Endodermal cell (in vitro differentiated cells): ENCODE measurements around the gene CNGB1. TPM values are rescaled to one million over a fixed set of nuclear protein-coding genes. Genes with fewer than 3 reads are reported as not detected.

ENCODE experiments used
- DNase-seq: peaks from one replicate; pipeline ENCODE4 v3.0.0-alpha.2; 2017
- H3K27ac ChIP-seq: 2 replicates; pipeline ENCODE4 v1.5.1; 2013; ENCODE audit warnings: mild to moderate bottlenecking, low read depth, low read length, moderate library complexity
- H3K27me3 ChIP-seq: 2 replicates; pipeline ENCODE4 v1.6.1; 2013; ENCODE audit warnings: mild to moderate bottlenecking, low read length, moderate library complexity; ENCODE audit not compliant: insufficient read depth, control insufficient read depth, poor library complexity, severe bottlenecking
- H3K36me3 ChIP-seq: 2 replicates; pipeline ENCODE4 v1.7.0; 2013; ENCODE audit warnings: mild to moderate bottlenecking, low read length, moderate library complexity; ENCODE audit not compliant: control insufficient read depth, insufficient read depth
- H3K4me1 ChIP-seq: one replicate; pipeline ENCODE4 v1.7.0; 2013; ENCODE audit warnings: low read length; ENCODE audit not compliant: control insufficient read depth, insufficient read depth
- H3K4me3 ChIP-seq: 2 replicates; pipeline ENCODE4 v1.5.1; 2013; ENCODE audit warnings: mild to moderate bottlenecking, low read length, moderate library complexity
- H3K9ac ChIP-seq: 2 replicates; pipeline ENCODE4 v1.6.1; 2013; ENCODE audit warnings: mild to moderate bottlenecking, low read length, moderate library complexity; ENCODE audit not compliant: poor library complexity, severe bottlenecking; ENCODE audit errors: extremely low read depth
- H3K9me3 ChIP-seq: 2 replicates; pipeline ENCODE4 v1.6.1; 2013; ENCODE audit warnings: mild to moderate bottlenecking, low read length, moderate library complexity; ENCODE audit not compliant: control insufficient read depth
- H3K27ac Mint-ChIP-seq: 2 replicates; pipeline ENCODE4 v1.8.0; 2020; ENCODE audit warnings: mixed read lengths
- H3K27me3 Mint-ChIP-seq: 2 replicates; pipeline ENCODE4 v1.8.0; 2021; ENCODE audit warnings: mild to moderate bottlenecking, mixed read lengths; ENCODE audit not compliant: insufficient read depth
- H3K36me3 Mint-ChIP-seq: 2 replicates; pipeline ENCODE4 v1.8.0; 2020; ENCODE audit warnings: low read depth, mixed read lengths
- H3K4me1 Mint-ChIP-seq: 2 replicates; pipeline ENCODE4 v1.8.0; 2020; ENCODE audit warnings: mixed read lengths
- H3K4me3 Mint-ChIP-seq: 2 replicates; pipeline ENCODE4 v1.8.0; 2020; ENCODE audit warnings: mild to moderate bottlenecking, moderate library complexity, mixed read lengths
- H3K9me3 Mint-ChIP-seq: 2 replicates; pipeline ENCODE4 v1.8.0; 2020; ENCODE audit warnings: mild to moderate bottlenecking, mixed read lengths
- CTCF ChIP-seq: fragments of 200-600 bp; sonication (generic); conservative IDR thresholded peaks from 2 replicates; pipeline ENCODE4 v1.5.0; 2021; ENCODE audit warnings: antibody characterized with exemption, mild to moderate bottlenecking
- WGBS, 2 experiments: methylation state at CpG; one replicate each; pipeline versions ENCODE4 v1.1.5 to v1.1.7; 2013; ENCODE audit warnings: missing lambda C conversion rate in 2 of 2, mixed read lengths in 1 of 2; ENCODE audit not compliant: insufficient coverage in 1 of 2, insufficient read length in 1 of 2; 5-methylcytosine and 5-hydroxymethylcytosine counted together
- total RNA-seq, 2 donors: library from RNA; stranded (reverse); fragmentation: NEBNext Ultra II Directional in 1 of 2; extraction: Animal tissue kit (Norgen Biotek cat#: 25700) in 1 of 2; gene quantifications; 2 replicates in 1 of 2; 3 replicates in 1 of 2; pipeline ENCODE4 v1.2.1, GENCODE V29; 2021

CNGB1 gene
- total RNA-seq, 2 donors from 2014 or later: 0.29 to 0.60 TPM

- 81 to 82% methylated on average over 3 to 8 of the region's 8 CpGs for WGBS, 2 experiments
- H3K36me3 Mint-ChIP-seq: no peaks in the 10 kb centered on the region
- H3K27me3 Mint-ChIP-seq: no peaks in the 10 kb centered on the region
These were observed 13.1 kb downstream of the CNGB1 start for GRCh38 chr16:57957673-57958392.

GRCh38 chr16:57956924-57957672, 13.8 kb downstream of the CNGB1 start:
- H3K36me3 ChIP-seq: no peaks in the 10 kb centered on the region
- peaks cover 12% of the 10 kb centered on the region for H3K4me1 ChIP-seq
- Mint-ChIP-seq H3K36me3 (no peaks in the 10 kb centered on the region), H3K4me3 (peak overlapping the region; percentile 11), H3K27me3 (no peaks in the 10 kb centered on the region), H3K27ac (peak overlapping the region; percentile 84), H3K4me1 (peaks cover 30% of the 10 kb centered on the region), H3K9me3 (no peaks in the 10 kb centered on the region)
- H3K4me3 ChIP-seq: no peak overlapping the region
- H3K27me3 ChIP-seq: no peaks in the 10 kb centered on the region
- TF ChIP-seq CTCF: no peak
- H3K9me3 ChIP-seq: no peaks in the 10 kb centered on the region
- WGBS, 2 experiments: 74 to 81% methylated on average over 4 to 8 of the region's 8 CpGs
- DNase-seq: no peak
- H3K27ac ChIP-seq: no peak overlapping the region
- no peak overlapping the region for H3K9ac ChIP-seq

More at GRCh38 chr16:57957673-57958392, 13.1 kb downstream of the CNGB1 start:
- H3K9me3 Mint-ChIP-seq: no peaks in the 10 kb centered on the region
- Histone ChIP-seq H3K27ac (no peak overlapping the region), H3K4me3 (no peak overlapping the region), H3K4me1 (peaks cover 12% of the 10 kb centered on the region), H3K27me3 (no peaks in the 10 kb centered on the region), H3K36me3 (no peaks in the 10 kb centered on the region), H3K9ac (no peak overlapping the region), H3K9me3 (no peaks in the 10 kb centered on the region)
- H3K27ac Mint-ChIP-seq: peak overlapping the region; percentile 89
- peak; percentile 64 for DNase-seq
- peaks cover 30% of the 10 kb centered on the region for H3K4me1 Mint-ChIP-seq
- TF ChIP-seq CTCF: peak; percentile 44
- peak overlapping the region; percentile 11 for H3K4me3 Mint-ChIP-seq

- no peaks in the 10 kb centered on the region for H3K9me3 Mint-ChIP-seq
- H3K27me3 Mint-ChIP-seq: no peaks in the 10 kb centered on the region
- no peak overlapping the region for H3K4me3 ChIP-seq
- no peak overlapping the region for H3K27ac Mint-ChIP-seq
- DNase-seq: no peak
- H3K27ac ChIP-seq: no peak overlapping the region
- H3K36me3 Mint-ChIP-seq: no peaks in the 10 kb centered on the region
- peaks cover 12% of the 10 kb centered on the region for H3K4me1 ChIP-seq
- H3K27me3 ChIP-seq: no peaks in the 10 kb centered on the region
- peaks cover 30% of the 10 kb centered on the region for H3K4me1 Mint-ChIP-seq
- no peak overlapping the region for H3K4me3 Mint-ChIP-seq
- no peak overlapping the region for H3K9ac ChIP-seq
- WGBS, 2 experiments: 94 to 100% methylated on average over 3 to 8 of the region's 8 CpGs
- no peaks in the 10 kb centered on the region for H3K9me3 ChIP-seq
- TF ChIP-seq CTCF: no peak
- no peaks in the 10 kb centered on the region for H3K36me3 ChIP-seq
These were observed 14.6 kb downstream of the CNGB1 start for GRCh38 chr16:57956270-57956808.
